ENCODE results near the gene LDLRAD4. TPM values are rescaled to one million over a fixed set of nuclear protein-coding genes. Genes with fewer than 3 reads are reported as not detected.
"Not testable (repeated sequence)": the region's sequence is repeated elsewhere in the genome, so short reads cannot be mapped to it uniquely, and the experiment has no call there.

The LDLRAD4 gene
- total RNA-seq, 1 donor from 2014 or later: 18.4 TPM

GRCh38 chr18:13688191-13689136 lies 469.9 kb downstream of the LDLRAD4 start:
- Histone ChIP-seq H3K9me3 (no peaks in the 10 kb centered on the region), H3K27me3 (no peaks in the 10 kb centered on the region), H3K4me1 (no peaks in the 10 kb centered on the region), H3K36me3 (no peaks in the 10 kb centered on the region), H3K4me3 (no peak overlapping the region), H3K27ac (no peak overlapping the region)
- DNase-seq (no peak), ATAC-seq (no peak)
- TF ChIP-seq CTCF (IDR thresholded peaks at IDR 0.05): no peak
- intact Hi-C loops (cut with DNase I): no loop called here

- H3K4me3 ChIP-seq; H3K36me3 ChIP-seq; H3K27ac ChIP-seq; ATAC-seq; H3K4me1 ChIP-seq; DNase-seq; H3K9me3 ChIP-seq; H3K27me3 ChIP-seq; intact Hi-C loops (cut with DNase I): not testable (repeated sequence)
These were observed 471.5 kb downstream of the LDLRAD4 start for GRCh38 chr18:13690060-13690459.

- H3K4me1 ChIP-seq; H3K36me3 ChIP-seq; H3K27ac ChIP-seq; H3K9me3 ChIP-seq; H3K4me3 ChIP-seq; DNase-seq; ATAC-seq; intact Hi-C loops (cut with DNase I); H3K27me3 ChIP-seq: not testable (repeated sequence)
These were observed 476.8 kb downstream of the LDLRAD4 start for GRCh38 chr18:13695337-13695736.

GRCh38 chr18:13696961-13697360 lies 478.4 kb downstream of the LDLRAD4 start:
- H3K4me1 ChIP-seq: no peaks in the 10 kb centered on the region
- ATAC-seq (no peak), DNase-seq (no peak)
- H3K4me3 ChIP-seq: no peak overlapping the region
- no peak for TF ChIP-seq CTCF (IDR thresholded peaks at IDR 0.05)
- H3K27me3 ChIP-seq: no peaks in the 10 kb centered on the region
- H3K9me3 ChIP-seq: no peaks in the 10 kb centered on the region
- intact Hi-C loops (cut with DNase I): no loop called here
- no peak overlapping the region for H3K27ac ChIP-seq
- no peaks in the 10 kb centered on the region for H3K36me3 ChIP-seq

GRCh38 chr18:13700153-13700552 lies 481.6 kb downstream of the LDLRAD4 start:
- H3K27ac ChIP-seq: no peak overlapping the region
- no peaks in the 10 kb centered on the region for H3K36me3 ChIP-seq
- H3K27me3 ChIP-seq: no peaks in the 10 kb centered on the region
- no peak for TF ChIP-seq CTCF (IDR thresholded peaks at IDR 0.05)
- intact Hi-C loops (cut with DNase I): no loop called here
- no peaks in the 10 kb centered on the region for H3K4me1 ChIP-seq
- no peaks in the 10 kb centered on the region for H3K9me3 ChIP-seq
- DNase-seq: no peak
- peak; percentile 50 for ATAC-seq
- H3K4me3 ChIP-seq: no peak overlapping the region

Small RNA genes within 50 kb of the gene (microRNA-seq; reads per million reads assigned to microRNA genes)
- gene MIR4526 (ENCODE audit: borderline microRNAs expressed): not detected
- not detected for gene MIR5190 (ENCODE audit: borderline microRNAs expressed)

Other genes with a start within 250 kb of the LDLRAD4 start
- gene CEP192, start 227.4 kb upstream of the LDLRAD4 start, total RNA-seq: 24.6 TPM

All from upper lobe of right lung (tissue), 1 donor.